Subcutaneous adipose tissue (tissue), 4 donors: ENCODE measurements around the gene KCNJ12. TPM values are rescaled to one million over a fixed set of nuclear protein-coding genes. Genes with fewer than 3 reads are reported as not detected.

ENCODE experiments used
- total RNA-seq, 4 donors: library from RNA; depleted of rRNA; stranded (reverse); fragments of >200 nt; gene quantifications; one replicate each; pipeline ENCODE4 v1.1.0, GENCODE V29; 2016
- TF ChIP-seq, protein P1 (sequence below): fragments of 450-650 bp; IDR thresholded peaks from one replicate; pipeline ENCODE4 v1.5.1; 2016; ENCODE audit warnings: low read depth, mild to moderate bottlenecking, control low read depth, antibody characterized with exemption, moderate library complexity

KCNJ12 gene
- total RNA-seq, 4 donors from 2014 or later = 0.51 to 1.7 (median 1.3) TPM; not detected in 1

DNA sequence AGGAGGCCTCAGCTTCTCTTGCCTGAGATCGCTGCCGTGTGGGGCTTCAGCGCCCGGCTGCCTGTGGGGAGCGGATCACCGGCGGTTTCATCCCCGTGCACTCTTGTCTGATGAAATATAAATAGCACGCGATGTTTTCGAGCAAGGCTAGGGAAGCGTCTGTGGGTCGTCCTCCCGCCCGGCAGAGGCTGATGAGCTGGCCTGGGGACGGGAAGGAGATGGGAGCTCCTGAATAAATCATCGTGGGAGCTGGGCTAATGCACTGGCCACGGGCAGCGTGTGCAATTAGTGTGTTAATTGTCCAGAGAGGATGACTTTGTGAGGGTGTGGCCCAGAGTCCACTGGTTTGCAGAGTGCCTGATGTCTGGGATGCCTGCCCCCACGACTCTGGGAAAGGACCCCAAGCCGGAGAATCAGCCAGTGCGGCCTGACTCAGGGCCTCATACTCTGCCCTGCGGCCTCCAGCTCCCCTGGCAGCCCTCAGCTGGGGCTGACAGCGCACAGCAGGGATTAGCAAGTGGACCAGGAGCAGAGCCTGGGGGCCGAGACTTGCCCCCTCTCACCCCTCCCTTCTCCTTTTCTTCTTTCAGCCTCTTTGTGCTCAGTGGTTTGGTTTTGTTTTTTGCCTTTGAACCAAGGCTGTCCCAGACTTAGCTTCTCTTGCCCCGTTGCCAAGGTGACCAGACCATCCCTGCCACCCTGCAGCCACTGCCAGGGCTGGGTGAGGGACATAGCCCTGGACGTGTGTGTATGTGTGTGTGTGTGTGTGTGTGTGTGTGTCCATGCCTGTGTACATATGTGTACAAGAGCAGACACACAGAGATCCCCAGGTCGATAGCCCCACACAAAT, 21.4 kb downstream of the KCNJ12 start:
- TF ChIP-seq, protein P1, sequence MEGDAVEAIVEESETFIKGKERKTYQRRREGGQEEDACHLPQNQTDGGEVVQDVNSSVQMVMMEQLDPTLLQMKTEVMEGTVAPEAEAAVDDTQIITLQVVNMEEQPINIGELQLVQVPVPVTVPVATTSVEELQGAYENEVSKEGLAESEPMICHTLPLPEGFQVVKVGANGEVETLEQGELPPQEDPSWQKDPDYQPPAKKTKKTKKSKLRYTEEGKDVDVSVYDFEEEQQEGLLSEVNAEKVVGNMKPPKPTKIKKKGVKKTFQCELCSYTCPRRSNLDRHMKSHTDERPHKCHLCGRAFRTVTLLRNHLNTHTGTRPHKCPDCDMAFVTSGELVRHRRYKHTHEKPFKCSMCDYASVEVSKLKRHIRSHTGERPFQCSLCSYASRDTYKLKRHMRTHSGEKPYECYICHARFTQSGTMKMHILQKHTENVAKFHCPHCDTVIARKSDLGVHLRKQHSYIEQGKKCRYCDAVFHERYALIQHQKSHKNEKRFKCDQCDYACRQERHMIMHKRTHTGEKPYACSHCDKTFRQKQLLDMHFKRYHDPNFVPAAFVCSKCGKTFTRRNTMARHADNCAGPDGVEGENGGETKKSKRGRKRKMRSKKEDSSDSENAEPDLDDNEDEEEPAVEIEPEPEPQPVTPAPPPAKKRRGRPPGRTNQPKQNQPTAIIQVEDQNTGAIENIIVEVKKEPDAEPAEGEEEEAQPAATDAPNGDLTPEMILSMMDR = no peak

DNA sequence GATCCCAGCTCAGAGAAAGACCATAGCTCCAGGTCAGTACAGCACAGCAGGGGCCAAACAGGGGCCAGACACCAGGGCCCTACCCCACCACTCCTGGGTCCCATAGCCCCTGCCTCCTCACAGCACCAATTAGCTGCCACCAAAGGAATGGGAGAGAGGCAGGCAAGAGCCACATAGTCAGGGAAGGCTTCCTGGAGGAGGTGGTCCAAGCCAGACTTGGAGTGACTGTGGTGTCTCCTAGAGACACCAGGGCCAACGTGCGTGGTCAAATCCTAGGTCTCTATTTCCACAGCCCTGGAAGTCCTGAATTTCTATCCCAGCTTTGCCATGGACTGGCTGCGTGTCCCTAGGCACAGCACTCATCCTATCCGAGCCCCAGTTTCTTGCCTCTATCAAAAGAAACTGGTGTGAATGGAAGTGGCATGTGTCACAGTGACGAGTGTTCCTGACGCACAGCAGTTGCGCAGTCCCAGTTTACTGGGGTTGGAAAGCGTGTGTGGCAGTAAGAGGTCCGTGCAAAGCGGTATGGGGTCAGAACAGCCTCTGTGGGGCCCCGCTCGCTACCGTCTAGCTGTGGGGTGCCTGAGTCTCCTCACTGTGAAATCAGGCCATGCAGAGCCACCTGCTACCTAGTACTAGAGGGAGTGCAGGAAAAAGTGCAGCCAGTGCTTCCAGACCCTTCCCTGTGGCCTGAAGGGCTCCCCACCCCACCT, 23.5 kb downstream of the KCNJ12 start:
- TF ChIP-seq, protein P1 = no peak

DNA sequence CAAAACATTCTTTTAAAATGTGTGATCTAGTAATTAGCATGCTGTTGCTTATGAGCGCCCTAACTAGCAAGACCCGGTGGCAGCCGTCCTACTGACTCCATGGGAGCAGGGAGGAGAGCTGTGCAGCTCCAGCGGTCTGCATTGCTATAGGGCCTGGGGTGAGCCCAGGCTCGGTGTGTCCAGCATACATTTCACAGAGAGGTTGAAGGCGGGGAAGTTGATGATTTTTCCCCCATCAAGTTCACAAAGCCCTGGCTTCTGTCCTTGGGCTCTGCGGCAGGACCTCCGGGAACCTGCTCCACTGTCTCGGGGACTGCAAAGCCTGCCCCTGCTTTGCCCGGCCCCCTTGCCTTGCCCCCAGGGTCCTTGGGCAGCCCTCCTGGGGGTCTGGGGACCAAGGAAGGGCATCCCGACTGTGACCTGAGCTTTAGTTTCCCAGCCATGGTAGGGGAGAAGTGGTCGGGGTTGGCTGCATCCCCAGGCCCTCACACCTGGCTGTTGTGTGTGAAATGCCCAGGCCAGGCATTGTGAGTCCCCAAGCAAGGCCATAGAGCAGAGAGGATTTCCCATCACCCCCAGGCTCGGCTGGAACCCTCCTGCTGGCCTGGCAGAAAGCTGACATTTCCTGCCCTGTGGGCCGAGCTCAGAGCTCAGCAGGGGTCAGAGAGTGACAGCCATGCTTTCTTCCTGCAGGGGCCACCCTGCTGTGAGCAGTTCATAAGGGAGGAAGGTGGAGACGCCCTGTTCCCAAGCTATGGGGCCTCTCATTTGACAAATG, 24.8 kb downstream of the KCNJ12 start:
- TF ChIP-seq, protein P1 = no peak

DNA sequence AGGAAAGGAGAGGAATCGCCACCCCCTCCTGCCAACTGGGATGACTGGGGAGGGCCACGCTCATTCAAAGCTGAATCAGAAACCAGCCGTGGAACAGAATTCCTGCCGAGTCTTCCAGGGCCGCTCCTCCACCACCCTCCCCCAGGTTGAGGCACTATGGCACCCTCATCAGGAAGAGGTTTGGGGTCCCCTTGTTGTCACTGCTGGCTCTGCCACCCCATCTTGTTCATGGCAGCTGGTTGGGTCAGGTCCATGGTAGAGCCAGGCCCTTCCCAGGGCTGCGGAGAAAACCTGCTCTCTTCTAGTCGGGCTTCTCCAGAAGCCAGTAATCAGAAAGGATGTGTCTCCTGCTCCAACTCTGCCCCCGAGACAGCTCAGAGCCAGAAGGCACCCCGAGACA, 41.8 kb downstream of the KCNJ12 start:
- TF ChIP-seq, protein P1 = no peak

DNA sequence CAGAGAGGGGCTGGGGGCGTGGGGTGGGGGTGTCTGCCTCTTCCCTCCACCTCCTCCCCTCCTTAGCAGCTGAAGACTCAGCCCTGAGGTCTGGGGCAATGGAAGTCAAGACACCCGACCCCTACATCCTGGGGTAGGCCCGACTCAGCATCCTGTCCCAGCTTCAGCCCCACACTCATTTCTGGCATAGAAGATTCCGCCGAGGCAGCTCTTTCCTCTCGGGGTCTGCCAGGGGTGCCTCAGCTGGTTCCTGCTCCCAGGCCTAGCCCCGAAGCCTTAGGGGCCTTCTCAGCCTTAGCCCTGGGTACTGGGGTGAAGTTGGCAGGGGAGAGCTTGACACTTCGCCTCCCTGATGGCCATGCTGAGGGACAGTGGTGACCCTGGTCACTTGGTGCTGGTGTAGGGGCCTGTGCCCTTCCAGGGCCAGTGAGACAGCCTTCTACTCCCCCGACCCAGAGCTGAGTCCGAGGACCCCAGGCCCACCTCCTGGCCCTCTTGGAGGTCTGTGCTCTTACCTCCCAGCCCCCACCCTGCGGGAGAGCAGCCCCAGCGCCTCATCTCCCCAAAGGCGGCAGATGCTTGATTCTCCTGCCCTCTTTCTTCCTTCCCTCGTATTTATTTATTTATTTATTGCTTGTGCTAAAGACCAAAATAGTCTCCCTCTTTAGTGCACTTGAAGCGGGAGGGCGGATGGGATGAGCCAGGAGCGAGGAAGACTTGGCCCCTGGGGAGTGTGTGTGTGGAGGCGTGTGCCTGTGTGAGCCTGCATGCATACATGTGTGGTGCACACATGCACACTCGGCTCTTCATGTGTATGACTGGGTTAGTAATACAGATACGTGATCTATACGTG, 42.5 kb downstream of the KCNJ12 start:
- TF ChIP-seq, protein P1 = no peak

DNA sequence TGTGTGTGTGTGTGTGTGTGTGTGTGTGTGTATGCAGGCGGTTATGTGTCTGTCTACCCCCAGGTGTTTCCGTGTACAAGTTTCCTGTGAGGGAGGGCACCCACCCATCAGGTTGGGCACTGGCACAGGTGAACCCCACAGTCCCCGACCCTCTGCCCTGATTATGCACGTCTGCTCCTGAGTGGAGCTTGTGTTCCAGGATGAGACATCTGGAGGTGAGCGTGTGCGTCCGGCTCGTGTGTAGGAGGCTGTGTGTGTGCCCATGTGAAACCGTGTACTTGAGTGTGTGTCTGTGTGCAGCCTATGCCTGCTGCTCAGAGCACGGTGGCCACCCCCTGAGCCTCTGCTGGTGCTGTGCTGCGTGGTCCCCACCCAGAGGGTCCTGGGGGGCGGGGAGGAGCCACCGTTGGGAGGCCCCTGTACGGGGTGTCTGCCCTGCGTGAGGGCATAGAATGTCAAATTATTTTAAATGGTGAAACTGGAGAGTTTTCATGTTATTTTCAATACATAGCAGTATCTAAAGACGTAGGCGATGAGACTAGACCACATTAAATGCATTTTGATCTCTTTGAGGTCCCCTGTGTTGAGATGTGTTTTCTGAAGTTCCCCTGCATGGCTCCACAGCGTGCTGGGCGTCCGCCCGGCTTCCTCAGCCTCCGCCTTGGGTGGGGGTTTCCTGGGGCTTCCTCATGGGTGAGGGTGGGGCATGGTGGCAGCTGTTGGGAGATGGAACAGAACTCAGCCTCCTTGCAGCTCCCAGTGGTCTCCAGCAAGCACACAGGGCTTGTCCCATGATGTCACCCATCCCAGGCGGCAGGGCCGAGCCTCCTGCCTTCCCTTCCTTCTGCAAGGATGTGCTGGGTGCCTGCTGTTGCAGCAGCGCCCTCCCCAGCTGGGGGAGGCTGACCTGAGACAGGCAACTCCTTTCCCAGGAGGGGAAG, 43.4 kb downstream of the KCNJ12 start:
- TF ChIP-seq, protein P1 = no peak
